ENCODE measurements around the gene RSAD2.

GRCh38 chr2:6845312-6845711 lies 32.3 kb upstream of the RSAD2 start:
- TF ChIP-seq CTCF (IDR thresholded peaks at IDR 0.05), result no peak
- TF ChIP-seq FOXJ3 (CRISPR knock-in tag; IDR thresholded peaks at IDR 0.05; ENCODE audit: borderline replicate concordance), result no peak

All from WTC11 (cell line).